NCI-H1417 (cell line): ENCODE data around the gene ECHDC3.

Source experiments
- DNase-seq, 3 experiments: peaks; one replicate each; lab custom pipeline; 2025; lab: John Stamatoyannopoulos, UW

The ECHDC3 gene

GRCh38 chr10:11776080-11776479, 33.9 kb downstream of the ECHDC3 start:
- no peak for DNase-seq

GRCh38 chr10:11781114-11781513, 38.9 kb downstream of the ECHDC3 start:
- DNase-seq, result no peak

- peak; percentile 7 to 69 (median 45) for DNase-seq
Measured at GRCh38 chr10:11782793-11783557, 40.8 kb downstream of the ECHDC3 start.

DNA sequence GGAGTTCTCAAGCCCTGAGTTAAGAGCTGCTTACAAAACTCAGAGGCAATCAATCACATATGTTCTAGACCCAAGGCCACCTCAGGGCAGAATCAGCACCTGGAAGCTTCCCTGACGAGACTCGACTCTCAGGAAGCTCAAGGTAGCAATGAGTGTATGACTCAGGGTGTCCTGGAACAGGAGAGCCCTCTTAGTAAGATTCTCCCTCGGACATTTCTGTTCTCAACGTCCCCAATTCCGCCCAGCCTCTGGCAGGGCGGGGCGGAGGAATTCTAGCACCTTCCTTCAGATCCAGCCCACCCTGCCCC, 41.3 kb downstream of the ECHDC3 start:
- DNase-seq, result no peak

GRCh38 chr10:11787374-11787773, 45.2 kb downstream of the ECHDC3 start:
- no peak for DNase-seq

DNA sequence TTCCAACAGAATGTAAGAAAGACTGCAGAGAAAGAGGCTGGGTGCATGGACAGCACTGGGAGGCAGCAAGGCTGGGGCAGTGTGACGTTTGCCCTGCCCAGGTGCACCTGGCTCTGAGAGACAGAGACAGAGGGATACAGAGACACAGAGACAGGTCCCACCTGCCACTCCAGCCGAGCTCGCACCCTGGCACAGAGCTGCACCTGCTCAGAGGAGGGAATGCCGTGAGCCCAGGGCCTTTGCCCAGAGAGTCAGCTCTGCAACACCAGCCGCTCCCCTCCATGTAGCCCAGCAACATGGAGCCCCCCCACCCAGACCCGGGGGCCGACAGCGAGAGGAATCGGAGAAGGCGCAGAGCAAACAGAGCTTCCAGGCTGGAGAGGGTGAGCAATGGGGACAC, 45.7 kb downstream of the ECHDC3 start:
- DNase-seq, result no peak

DNA sequence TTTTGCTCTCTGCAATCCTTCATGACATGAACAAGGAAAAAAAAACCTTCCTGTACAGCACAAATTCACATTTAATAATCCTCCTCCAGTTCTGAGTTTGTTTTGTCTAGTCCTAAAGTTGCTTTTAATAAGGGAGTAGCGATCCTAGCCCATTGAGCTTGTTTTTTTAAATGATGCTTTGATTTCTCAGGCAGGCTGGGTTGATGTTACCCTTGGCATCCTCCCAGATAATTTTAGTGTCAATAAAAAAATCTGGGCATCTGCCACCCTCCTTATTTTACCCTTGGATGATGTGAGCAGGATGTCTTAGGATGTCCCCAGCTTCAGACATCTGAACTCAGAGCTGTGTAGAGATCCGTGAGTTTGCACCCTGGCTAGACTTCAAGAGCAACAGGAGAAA, 47.1 kb downstream of the ECHDC3 start:
- DNase-seq, result no peak

DNA sequence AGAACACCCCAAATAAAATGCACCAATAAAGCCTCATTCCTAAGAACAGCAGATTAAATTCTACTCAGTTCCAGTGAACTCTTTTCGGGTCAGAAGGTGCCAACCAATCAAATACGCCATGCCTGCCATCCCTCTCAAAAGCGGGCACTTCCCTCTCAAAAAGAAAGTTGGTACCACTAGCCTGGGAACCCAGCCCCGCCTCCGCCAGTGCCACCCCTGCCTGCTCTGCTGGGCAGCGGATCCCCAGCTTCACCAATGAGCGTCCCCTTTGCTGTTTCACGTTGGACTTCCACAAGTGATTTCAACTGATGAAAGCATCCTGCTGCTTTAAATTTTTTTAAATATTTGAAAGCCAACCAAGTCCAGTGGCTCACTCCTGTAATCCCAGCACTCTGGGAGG, 47.8 kb downstream of the ECHDC3 start:
- DNase-seq, result no peak

GRCh38 chr10:11793762-11794479, 51.7 kb downstream of the ECHDC3 start:
- DNase-seq, result no peak

- no peak for DNase-seq
Measured at GRCh38 chr10:11794566-11794965, 52.4 kb downstream of the ECHDC3 start.

GRCh38 chr10:11795101-11795920, 53.1 kb downstream of the ECHDC3 start:
- no peak for DNase-seq

GRCh38 chr10:11796474-11796873, 54.3 kb downstream of the ECHDC3 start:
- no peak for DNase-seq

DNA sequence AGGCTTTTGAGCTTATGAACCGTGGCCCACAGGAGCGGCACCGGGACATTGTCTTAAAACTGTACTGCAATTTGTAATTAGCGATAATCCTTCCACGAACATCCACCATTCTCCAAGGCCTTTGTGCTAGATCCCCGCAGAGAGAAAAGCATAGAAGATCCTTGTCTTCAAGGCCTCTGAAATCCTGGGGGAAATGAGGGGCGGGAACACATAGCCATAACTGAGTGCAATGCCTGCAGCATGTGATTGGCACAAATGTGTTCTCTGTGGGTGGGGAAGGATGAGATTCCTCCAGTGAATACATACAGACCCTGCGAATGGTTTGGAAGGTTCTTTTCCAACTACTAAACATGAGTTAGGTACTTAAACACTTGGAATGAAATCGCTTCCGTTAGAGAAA, 55.1 kb downstream of the ECHDC3 start:
- DNase-seq, result no peak

DNA sequence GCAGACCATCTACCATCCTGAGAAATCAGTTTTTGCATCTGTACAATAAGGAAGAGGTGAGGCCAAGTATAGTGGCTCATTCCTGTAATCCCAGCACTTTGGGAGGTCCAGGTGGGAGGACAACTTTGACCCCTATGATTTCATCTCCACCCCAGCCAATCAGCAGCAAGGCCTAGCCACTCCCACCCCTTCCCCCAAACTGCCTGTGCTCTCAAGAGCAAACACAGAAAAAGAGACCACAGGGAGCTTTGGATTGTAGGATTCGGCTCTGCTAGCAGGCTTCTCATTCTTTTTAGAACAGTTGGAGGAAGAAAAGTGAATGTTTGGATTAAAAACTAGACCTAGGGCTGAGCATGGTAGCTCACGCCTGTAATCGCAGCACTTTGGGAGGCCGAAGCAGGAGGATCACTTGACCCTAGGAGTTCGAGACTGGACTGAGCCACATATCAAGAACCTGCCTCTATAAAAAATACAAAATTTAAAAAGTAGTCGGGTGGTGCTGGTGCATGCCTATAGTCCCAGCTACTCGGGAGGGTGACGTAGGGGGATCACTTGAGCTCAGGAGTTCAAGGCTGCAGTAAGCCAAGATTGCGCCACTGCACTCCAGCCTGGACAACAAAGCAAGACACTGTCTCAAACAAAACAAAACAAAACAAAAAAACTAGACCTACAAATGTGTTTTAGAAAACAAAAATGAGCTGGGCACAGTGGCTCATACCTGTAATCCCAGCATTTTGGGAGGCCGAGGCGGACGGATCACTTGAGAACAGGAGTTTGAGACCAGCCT, 55.9 kb downstream of the ECHDC3 start:
- DNase-seq, result no peak

DNA sequence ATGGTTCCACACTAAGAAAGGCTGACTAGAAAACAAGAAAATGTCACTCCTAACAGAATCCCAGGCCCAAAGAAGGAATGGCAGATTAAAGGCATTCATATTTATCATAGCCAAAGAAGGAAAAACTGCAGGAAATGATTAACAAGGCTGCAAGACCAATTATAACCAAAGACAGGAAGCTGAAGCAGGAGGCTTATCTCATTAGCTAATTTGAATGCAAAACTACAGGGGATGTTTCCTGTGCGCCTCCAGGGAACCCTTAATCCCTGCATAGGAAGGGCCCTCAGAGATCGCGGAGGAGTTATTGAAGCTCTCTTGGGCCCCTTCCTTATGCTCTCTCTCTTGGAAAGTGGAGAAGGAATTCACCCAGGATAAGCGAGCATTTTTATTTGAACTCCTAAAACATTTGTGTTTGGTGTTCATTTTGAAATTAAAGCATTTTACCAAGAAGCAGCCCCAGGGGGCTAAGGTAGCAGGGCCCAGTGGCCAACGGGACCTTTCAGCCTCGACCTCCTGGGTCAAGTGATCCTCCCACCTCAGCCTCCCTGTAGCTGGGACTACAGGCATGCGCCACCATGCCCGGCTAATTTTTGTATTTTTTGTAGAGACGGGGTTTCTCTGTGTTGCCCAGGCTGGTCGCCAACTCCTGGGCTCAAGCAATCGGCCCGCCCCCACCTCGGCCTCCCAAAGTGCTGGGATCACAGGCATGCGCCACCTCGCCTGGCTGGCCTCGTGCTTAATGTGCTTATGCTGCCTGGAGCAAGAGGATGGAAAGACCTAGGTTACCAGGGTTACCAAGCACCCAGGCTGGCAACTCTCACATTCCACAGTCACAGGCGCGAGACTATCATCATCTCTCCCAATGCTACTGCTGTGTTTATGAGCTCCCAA, 56.9 kb downstream of the ECHDC3 start:
- DNase-seq, result no peak

GRCh38 chr10:11799736-11800080, 57.5 kb downstream of the ECHDC3 start:
- DNase-seq, result no peak

GRCh38 chr10:11804336-11804735, 62.2 kb downstream of the ECHDC3 start:
- DNase-seq, result no peak

DNA sequence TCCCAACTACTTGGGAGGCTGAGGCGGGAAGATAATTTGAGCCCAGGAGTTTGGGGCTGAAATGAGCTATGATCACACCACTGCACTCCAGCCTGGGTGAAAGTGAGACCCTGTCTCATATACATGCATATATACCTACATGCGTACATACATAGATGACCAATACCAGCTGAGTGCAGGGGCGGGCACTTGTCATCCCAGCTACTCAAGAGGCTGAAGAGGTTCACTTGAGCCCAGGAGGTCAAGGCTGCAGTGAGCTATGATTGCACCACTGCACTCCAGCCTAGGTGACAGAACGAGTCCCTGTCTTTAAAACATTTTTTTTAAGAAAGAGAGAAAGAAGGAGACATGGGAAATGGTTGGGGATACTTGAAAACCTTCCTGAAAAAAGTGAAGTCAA, 63.6 kb downstream of the ECHDC3 start:
- DNase-seq, result no peak

DNA sequence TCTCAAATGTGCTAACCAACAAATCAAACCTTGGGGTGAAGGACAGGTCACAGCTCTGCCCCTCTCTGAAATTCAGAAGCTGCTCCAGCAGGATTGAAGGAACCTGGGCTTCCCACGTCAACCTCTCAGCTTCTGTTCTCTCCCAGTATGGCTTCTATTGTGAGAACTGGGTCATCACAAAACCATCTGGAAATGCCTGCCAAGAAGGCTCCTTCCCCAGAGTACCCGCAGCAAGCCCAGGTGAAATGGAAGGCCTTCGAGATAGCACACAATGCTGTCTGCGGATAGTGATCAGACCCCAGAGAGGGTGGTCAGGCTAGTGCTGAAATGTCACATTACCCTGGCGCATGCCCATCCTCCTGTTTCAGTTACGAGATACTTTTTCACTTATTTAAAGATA, 64.5 kb downstream of the ECHDC3 start:
- no peak for DNase-seq

DNA sequence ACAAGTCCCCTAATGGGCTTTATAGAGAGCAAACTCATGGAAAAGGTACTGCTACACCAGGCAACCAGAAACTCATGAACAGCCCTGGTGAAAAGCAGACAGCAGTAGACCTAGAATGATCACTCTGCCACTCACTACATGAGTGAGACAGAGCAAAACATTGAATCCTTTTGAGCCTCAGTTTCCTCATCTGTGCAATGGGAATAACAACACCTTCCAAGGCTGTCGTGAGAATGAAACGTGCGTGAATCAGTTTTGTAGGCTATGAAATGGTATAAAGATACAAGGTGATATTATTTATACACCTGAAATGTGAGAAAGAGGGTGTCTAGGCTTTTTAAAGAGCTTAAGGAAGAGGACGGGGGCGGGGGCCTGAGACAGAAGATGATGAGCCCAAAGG, 66.6 kb downstream of the ECHDC3 start:
- no peak for DNase-seq

GRCh38 chr10:11810313-11810766, 68.2 kb downstream of the ECHDC3 start:
- DNase-seq, result peak in 1 of 3 experiments; percentile 25
